HG02938 (cell line): Measurements from ENCODE around the gene HOMER1.

Experiments
- ATAC-seq: cut with Tn5 transposase; IDR thresholded peaks from one replicate; pipeline ENCODE4 v1.9.1; 2021; ENCODE audit warnings: mild to moderate bottlenecking, moderate library complexity; ENCODE audit not compliant: unreplicated experiment

Gene HOMER1

DNA sequence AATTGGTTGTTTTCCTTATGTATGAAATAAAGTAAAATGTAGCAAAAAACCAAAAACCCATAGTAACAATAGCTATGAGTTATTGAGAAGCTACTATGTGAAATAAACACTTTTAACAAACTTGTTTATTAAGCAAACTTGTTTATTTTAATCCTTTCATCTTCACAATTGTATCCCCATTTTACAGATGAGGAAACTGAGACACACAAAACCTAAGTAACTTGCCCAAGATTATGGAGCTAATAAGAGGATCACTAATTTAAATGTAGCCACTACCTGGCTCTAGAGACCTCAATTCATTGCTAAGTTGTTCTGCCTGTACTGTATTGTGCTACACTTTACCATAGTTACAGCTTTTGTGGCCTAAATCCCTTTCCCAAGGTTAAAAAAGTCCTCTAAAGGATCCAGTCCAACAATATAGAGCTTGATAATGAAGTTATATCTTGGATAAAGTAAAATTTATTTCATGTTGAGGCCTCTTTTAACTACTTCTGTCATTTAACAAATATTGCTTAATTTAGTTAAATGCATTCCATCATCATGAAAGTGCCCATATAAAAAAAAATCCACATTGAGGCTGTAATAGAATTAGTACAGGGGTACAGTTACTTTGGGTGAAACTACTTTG, 22.1 kb downstream of the HOMER1 start:
- no peak for ATAC-seq

DNA sequence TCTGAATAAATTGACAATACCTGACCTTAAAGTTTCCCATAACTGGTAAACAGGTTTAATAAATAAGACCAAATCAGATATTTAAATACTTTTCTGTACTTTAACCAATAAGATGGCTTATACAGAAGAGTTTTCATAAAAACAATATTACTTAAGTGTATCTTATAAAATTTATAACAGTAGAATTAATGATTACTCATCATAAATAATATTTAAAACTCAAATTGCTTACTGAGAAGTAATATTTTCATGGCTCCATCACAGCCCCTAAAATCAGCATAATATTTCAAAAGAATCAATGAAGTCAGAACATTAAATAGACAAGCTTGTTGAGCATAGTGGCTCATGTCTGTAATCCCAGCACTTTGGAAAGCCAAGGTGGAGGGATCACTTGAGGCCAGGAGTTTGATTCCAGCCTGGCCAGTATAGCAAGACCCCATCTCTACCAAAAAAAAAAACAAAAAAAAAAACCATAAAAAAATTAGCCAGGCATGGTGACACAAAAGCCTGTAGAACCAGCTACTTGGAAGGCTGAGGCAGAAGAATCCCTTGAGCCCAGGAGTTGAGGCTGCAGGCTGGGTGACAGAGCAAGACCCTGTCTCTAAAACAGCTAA, 23.5 kb downstream of the HOMER1 start:
- no peak for ATAC-seq

DNA sequence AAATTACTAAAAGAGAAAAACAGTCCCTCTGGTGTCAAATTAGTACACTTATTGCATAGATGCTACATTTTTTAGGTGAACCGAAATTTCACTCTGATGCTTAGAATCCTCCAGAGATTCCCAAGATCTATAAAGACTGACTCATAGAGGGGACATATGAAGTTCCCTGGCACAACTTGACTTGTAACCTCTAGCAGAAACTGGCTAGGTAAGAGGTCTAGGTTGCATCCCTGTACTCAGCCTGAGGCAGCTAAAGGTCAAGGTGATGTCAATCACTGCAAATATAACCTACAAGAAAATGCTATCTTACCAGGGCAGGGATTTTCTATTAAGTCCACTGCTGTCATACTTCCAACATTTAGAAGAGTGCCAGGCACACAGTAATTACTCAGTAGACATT, 24.2 kb downstream of the HOMER1 start:
- no peak for ATAC-seq

DNA sequence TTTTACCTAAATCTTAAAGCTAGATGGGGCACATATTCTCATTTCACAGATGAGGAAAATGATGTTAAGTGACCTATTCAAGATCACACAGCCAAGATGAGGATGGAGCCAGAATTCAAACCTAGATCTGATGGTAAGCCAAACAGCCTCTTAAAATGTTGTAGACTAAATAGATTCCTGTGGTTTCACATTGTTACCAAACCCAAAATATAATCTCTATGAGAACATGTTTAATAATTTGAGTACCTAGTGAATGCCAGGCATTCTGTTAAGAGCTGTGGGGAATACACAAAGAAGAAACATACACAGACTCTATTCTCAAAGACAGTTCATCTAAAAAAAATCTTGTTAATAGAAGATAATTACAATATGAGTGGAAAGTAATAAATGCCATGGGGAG, 25.2 kb downstream of the HOMER1 start:
- ATAC-seq = no peak

DNA sequence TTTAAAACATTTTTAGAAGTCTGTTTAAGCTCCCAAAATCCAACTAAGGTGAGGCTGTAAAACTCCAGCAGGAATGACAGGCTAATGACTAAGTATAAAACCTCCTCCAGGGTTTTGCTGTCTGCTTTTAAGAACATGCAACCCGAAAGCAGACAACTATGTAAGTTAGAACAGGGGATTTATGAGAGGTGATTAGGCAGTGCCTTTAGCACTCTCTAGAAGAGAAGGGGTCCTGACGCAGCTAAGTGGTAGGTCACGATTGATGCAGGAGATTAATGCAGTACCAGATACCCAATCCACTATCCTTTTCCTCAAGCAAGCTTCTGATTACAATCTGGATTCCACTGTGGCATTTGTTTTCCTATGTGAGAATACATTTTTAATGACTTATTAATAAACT, 25.9 kb downstream of the HOMER1 start:
- no peak for ATAC-seq

DNA sequence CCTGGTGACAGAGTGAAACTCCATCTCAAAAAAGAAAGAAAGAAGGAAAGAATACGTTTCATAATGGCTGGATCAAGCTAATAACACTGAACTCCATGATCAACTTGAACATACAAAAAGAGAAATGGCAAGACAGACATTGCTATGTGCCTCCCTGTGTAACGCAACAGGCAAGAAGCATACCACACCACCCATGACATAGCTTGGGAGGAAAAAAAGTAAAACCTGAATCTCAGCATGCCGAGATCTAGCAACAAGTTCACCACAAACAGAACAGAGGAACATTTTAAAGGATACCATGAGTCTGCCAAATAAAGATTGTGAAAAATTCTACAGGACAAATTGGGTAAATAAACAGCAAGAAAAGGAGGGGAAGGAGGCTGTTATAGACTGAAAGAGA, 26.7 kb downstream of the HOMER1 start:
- ATAC-seq = no peak

DNA sequence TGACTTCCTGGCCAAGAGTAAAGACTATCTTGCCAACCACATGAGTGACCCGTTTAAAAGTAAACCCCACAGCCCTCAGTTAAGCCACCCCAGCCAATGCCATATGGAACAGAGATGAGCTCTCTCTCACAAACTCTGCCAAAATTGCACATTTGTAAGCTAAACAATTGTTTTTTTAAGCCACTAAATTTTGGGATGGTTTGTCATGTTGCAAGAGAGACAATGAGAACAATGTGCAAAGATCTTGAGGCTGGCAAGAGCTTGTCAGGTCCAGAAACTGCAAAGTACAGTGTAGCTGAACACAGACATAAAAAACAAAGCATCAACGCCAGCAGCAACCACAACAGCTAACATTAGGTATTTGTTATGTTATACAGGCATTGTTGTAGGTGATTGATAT, 27.8 kb downstream of the HOMER1 start:
- no peak for ATAC-seq

DNA sequence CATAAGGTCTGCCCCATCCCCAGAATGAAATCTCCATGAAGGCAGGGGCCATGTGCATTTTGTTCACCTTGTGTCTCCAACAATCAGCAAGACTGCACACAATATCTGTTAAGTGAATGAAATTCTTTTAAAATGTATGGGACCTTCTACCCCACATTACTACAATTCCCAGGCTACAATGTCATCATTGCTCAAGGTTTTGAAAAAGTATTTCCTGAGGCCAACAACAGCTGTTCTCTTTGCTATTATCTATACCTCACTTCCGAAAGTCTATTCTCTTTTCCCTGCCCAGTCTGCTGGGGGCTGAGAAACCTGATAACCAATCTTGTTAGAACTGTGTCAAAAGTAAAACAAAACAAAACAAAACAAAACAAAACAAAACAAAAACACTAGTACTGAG, 29.2 kb downstream of the HOMER1 start:
- no peak for ATAC-seq

DNA sequence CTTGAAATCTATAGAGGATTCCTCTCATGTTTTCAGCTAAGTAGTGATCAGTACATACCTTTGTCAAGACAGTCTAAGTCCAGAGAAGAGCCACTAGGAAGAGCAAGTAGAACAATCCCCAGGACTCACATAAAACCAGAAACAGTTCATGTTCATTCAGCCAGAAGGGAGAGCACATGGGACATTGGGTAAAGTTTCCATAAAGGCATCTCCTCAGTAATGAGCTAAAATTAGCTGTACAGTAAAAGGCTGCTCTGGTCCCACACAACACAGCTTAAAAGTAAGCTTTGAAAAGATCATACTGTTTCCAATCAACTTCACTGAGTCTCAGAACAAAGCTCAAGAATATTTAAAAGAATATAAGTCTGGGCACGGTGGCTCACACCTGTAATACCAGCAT, 32.4 kb downstream of the HOMER1 start:
- ATAC-seq = no peak

DNA sequence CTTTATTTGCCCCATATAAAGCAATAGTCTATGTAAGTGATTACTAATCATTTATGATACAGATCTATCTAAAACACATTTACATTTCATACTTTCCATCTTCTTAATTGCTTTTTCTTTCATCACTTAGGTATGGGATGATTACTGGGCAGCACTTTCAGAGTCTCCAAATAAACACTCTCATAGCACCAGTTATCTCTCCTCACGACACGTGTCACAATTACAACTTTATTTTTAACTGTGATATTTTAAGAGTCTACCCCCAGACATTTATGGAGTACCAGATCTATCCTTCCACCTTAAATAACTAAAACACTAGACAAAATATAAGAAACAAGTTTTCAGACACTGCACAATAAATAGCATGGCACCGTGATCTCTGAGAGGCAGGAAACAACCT, 32.9 kb downstream of the HOMER1 start:
- no peak for ATAC-seq

DNA sequence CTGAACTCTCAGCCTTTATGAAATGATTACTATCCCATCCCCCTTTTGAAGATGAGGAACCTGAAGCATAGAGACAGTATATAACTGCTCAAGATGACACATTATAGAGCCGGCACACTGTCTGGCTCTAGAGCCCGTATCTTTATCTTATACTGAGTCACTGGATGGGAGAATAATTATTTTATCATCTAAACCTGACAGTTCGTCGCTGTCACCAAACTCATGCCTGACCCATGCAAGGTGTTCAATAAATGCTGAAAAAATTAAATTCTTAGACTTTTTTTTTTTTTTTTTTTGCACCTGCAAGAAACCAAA, 38.8 kb downstream of the HOMER1 start:
- no peak for ATAC-seq

DNA sequence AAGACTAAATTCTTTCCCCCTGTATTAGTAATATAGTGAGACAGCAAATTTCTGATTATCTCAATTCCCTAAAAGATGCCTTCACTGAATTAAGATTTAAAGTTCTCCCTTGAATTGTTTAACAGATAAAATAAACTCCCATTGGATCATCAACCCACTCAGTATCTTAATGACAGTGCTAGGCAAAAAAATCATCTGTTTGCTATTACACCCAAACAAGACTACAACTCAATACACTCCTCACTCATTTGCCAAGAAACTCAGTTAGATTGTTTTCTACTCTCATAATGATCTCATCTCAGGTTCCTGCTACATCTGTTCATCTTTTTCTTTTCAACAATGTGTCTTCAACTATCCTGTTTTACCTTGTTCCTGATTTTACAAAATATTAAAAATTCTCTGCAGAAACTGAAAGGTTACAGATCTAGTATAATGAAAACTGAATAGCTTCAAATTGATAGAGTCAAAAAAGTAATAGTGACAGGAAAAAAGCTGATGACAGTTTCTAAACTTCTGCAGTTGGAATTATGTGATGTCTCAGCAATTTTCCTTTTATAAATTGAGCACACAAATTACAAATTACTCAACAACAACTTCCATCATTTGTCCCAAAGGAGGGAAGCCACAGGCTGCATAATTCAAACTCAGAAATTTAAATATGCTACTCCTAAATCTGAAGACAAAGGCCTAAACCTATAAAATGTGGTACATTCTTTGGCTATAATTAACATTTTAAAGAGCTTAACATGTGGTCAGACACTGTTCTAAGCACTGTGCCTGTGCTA, 39.4 kb downstream of the HOMER1 start:
- ATAC-seq = no peak

DNA sequence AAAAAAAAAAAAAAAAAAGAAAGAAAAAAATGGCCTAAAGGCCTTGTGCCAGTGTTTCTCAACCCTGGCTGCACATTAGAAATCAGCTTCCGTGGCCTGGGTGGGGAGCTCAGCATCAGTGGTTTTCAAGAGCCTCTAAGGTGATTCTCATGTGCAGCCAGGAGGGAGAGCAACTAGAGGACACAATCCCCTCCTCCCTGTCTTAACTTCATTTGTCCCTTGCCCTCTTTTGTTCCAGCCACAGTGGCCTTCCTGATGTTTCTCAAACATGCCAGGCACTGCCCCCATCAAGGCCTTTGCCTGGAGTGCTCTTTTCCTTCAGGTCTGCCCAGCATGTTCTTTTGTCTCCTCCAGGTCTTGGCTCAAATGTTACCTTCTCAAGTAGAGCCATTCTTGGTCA, 42.4 kb downstream of the HOMER1 start:
- no peak for ATAC-seq

DNA sequence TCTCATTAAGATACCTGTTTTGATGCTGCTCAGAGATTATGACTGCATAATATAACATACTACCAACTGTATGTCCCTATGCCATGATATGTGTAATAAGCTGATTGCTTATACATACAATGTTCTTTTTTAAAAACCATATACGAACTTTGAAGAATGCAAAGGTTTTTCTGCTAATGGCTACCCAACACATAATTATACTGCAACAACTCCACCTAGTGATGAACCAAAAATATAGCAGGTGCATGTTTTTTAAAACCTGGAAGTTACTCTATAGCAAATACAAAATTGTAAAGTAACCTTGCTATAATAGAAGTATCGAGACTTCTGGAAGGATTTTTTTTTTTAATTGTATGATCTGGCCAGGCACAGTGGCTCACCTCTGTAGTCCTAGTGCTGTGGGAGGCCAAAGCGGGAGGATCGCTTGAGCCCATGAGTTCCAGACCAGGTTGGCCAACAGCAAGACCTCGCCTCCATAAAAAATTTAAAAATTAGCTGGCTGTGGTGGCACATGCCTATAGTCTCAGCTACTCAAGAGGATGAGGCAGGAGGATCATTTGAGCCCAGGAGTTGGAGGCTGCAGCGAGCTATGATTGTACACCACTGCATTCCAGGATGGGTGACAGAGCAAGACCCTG, 49.1 kb downstream of the HOMER1 start:
- no peak for ATAC-seq

DNA sequence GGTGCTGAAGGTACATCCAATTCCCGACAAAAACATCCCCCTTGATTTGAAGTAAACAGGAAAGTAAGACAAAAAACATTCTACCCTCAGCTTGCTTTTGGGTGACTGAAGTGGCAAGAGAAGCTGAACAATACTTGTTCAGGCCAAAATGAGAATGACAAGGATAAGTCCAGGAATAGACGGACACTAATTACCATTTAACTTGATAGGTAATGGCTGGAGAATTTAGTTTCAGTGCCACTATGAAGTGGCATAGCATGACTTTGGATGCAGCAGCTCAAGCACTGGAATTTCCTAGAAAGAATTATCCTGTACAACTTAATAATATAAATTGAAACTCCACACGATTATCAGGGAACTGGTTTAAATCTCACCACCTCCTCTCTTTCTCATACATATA, 49.7 kb downstream of the HOMER1 start:
- ATAC-seq = no peak

DNA sequence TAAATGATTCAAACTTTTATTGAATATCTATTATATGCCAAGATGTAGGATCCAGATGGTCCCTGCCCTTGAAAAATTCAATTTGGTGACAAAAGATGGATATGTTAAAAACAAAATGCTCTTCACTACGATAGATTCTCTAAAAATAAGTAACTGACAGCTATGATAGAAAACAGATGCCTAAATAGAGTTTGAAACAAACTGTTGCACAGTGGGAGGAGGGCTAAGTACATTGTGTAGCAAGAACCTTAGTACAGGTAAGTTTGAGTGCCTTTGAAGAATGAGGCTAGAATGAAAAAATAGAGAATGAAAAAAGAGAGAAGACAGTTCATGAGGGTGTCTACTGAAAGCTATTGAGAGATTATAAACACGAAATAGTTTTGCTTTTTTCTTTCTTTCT, 54.3 kb downstream of the HOMER1 start:
- ATAC-seq = no peak

DNA sequence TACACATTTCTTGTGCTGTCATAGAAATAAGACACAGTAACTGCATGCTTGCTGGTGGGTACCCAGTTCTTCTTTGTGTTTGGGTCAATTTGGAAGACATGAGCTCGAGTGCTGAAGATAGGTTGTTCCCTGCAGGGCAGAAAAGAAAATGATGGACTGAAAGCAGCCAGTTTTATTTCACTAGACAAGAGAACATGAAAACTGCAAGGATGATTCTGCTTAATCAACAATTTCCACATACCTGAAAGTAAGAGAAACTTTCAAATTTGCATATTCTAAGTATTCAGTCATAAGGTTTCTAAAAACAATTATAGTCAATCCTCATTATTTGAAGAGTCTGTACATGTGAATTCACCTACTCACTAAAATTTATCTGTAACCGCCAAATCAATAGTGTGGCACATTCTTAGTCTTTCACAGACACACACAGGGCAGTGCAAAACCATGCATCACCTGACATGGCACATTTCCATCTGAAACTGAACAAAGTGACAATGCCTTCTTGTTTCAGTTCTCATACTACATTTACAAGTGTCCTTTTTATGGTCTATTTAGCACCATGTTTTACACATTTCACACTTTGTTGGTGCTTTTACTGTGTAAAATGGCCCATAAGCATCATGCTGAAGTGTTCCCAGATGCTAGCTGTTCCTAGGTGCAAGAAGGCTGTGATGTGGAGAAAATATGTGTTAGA, 56.9 kb downstream of the HOMER1 start:
- peak; percentile 68 for ATAC-seq

DNA sequence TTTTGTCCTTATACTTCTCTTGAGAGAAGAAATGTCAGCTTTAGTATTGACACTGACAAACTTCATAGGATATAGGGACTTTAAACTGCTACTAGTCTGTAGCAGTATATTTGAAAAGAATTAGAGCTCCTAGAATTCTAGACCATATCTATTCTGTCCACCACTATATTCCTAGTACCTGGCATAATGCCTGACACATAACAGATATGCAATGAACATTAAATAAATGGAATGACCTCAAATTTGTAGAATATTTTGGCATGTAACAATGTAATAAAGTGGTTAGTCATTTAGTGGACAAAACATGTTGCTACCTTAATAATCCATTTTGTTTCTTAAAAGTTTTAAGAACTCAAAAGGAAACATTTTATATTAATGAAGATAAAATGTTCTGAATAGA, 57.5 kb downstream of the HOMER1 start:
- ATAC-seq = no peak

DNA sequence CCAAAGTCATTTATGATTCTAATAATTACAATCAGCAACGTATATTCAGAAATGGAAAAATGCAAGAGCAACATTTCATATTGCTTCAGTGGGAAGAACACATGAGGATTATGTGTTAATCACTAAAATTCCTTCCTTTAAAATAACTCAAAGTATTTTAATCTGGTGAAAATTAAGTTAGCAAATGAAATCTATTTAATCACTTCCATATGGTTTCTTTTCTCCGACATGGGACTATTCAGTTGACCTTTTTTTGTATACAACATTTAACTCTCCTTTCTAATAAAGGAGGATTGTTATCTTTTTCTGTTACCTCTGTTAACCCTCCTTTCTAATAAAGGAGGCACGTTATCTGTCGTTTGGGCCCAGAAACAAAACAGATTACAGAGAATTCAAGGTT, 59.9 kb downstream of the HOMER1 start:
- no peak for ATAC-seq

DNA sequence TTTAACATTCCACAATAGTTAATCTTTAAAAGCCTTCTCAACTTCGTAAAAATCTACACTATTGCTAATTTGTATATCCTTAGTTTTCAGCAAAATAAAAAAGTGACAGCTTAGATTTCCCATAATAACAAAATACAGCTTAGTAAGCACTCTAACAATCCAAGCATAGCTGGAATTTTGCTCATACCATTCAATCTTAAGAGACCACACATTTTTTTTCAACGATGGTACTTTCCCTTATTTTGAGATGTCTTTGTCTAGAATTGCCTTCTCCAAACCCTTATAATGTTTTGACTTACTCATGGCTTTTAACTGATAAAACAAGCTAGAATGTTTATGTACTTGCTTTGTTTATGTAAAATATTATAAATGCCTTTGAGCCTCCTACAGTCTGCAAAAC, 65.6 kb downstream of the HOMER1 start:
- no peak for ATAC-seq

DNA sequence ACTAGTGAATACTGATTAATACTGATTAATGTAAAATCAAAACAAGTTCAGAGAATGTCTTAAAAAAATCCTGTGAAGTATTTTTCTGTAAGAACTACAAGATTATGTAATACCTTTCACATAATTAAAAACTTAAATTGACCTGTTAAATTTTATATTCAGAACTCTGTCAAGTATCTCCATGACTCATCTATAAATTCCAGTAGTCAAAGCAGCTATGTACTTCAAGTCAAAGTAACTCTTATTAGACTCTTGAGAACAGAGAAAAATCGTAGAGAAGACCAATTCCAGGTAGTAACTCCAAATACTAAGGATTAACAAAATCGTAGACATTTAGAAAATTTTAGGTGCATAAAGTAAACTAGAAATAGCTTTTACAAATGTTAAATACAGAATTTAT, 77.1 kb downstream of the HOMER1 start:
- ATAC-seq = no peak

DNA sequence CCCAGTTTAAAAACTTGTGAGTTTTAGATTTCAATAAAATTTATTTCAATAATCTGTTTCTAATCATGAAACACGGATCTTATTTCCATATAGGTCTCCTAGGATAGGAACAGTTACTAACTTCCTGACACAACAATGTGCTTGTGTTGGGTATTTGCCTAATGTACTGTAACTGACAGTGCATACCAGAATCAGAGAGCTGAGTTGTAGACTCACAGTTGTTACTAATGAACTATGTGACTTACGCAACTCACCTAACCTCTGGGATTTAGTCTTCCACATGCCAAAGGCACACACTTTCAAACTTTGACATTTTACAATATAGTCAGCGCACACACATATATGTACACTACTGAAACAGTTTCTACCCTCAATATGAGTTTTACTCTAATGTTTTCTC, 77.7 kb downstream of the HOMER1 start:
- ATAC-seq = no peak
